D721Med (cell line): Measurements from ENCODE around the gene ABLIM3.

ENCODE experiments used
- DNase-seq: peaks from one replicate; pipeline ENCODE4 v3.0.0; 2011; ENCODE audit warnings: low spot score; ENCODE audit not compliant: insufficient read length
- FAIRE-seq: peaks from 2 replicates; lab custom pipeline; 2011; peaks lifted over from hg19 to GRCh38; lab: Jason Lieb, UNC
- CTCF ChIP-seq: IDR thresholded peaks from 2 replicates; pipeline ENCODE4 v1.5.1; 2012; ENCODE audit warnings: mild to moderate bottlenecking, control low read depth; ENCODE audit not compliant: insufficient read depth; ENCODE audit errors: missing control alignments

The ABLIM3 gene

GRCh38 chr5:149299451-149300054, 158.3 kb downstream of the ABLIM3 start:
- FAIRE-seq (no peak), DNase-seq (no peak)
- TF ChIP-seq CTCF: no peak

- no peak for DNase-seq
- no peak for FAIRE-seq
- TF ChIP-seq CTCF: no peak
These were observed 159.1 kb downstream of the ABLIM3 start for GRCh38 chr5:149300441-149300840.

- no peak for TF ChIP-seq CTCF
- DNase-seq (no peak), FAIRE-seq (no peak)
These were observed 159.9 kb downstream of the ABLIM3 start for GRCh38 chr5:149301049-149301743.

GRCh38 chr5:149301744-149302380, 160.6 kb downstream of the ABLIM3 start:
- no peak for FAIRE-seq
- TF ChIP-seq CTCF: no peak
- no peak for DNase-seq

- FAIRE-seq (no peak), DNase-seq (no peak)
- no peak for TF ChIP-seq CTCF
These were observed 161.3 kb downstream of the ABLIM3 start for GRCh38 chr5:149302641-149303040.

GRCh38 chr5:149303210-149303609, 161.9 kb downstream of the ABLIM3 start:
- no peak for DNase-seq
- TF ChIP-seq CTCF: no peak
- FAIRE-seq: no peak
